Spleen (tissue), 11 donors: ENCODE data around the gene PPP1R37. TPM values are rescaled to one million over a fixed set of nuclear protein-coding genes. Genes with fewer than 3 reads are reported as not detected.
A peak's percentile ranks its signal among the peaks of the same experiment; 100 is the strongest.

Experiments used
- DNase-seq: peaks from one replicate; pipeline ENCODE4 v3.0.0-alpha.2; 2020
- H3K27ac ChIP-seq, 8 donors: fragments of 200-600 bp; sonication (generic) in 7 of 8; 1 replicate in 4 of 8; 2 replicates in 4 of 8; pipeline versions ENCODE4 v1.5.0 to v1.8.0; 2016 to 2021; ENCODE audit warnings: inconsistent platforms in 4 of 8, mild to moderate bottlenecking in 4 of 8, moderate library complexity in 1 of 8
- H3K27me3 ChIP-seq, 7 donors: fragments of 200-600 bp; sonication (generic) in 6 of 7; replicated peaks in 1 of 7; 1 replicate in 4 of 7; 2 replicates in 3 of 7; pipeline versions ENCODE4 v1.5.0 to v1.8.0; 2016 to 2021; ENCODE audit warnings: inconsistent platforms in 3 of 7, mild to moderate bottlenecking in 1 of 7
- H3K36me3 ChIP-seq, 6 donors: fragments of 200-600 bp; sonication (generic) in 5 of 6; 1 replicate in 4 of 6; 2 replicates in 2 of 6; pipeline versions ENCODE4 v1.5.0 to v1.8.0; 2016 to 2021; ENCODE audit warnings: inconsistent platforms in 2 of 6
- H3K4me1 ChIP-seq, 6 donors: fragments of 200-600 bp; sonication (generic) in 5 of 6; 1 replicate in 3 of 6; 2 replicates in 3 of 6; pipeline versions ENCODE4 v1.5.0 to v1.8.0; 2016 to 2021; ENCODE audit warnings: inconsistent platforms in 3 of 6
- H3K4me3 ChIP-seq, 8 donors: fragments of 200-600 bp; sonication (generic) in 7 of 8; 1 replicate in 4 of 8; 2 replicates in 4 of 8; pipeline versions ENCODE4 v1.5.0 to v1.8.0; 2016 to 2021; ENCODE audit warnings: inconsistent platforms in 4 of 8, mild to moderate bottlenecking in 4 of 8, moderate library complexity in 2 of 8
- H3K9me3 ChIP-seq, 8 donors: fragments of 200-600 bp; sonication (generic) in 7 of 8; 1 replicate in 4 of 8; 2 replicates in 4 of 8; pipeline versions ENCODE4 v1.5.0 to v1.8.0; 2016 to 2021; ENCODE audit warnings: inconsistent platforms in 4 of 8
- POLR2A ChIP-seq, 3 donors: fragments of 450-650 bp; IDR thresholded peaks; one replicate each; pipeline ENCODE4 v1.5.1; 2017; ENCODE audit warnings: antibody characterized with exemption in 3 of 3, mild to moderate bottlenecking in 1 of 3
- POLR2AphosphoS5 ChIP-seq, 3 donors: sonication (generic); formaldehyde crosslinking; IDR thresholded peaks; one replicate each; pipeline ENCODE4 v1.5.1; 2017; ENCODE audit warnings: antibody characterized with exemption in 3 of 3
- WGBS, 5 donors: extraction: QIAGEN DNeasy Blood & Tissue Kit in 3 of 5; methylation state at CpG; one replicate each; pipeline versions ENCODE4 v1.1.5 to v1.1.7; 2013 to 2018; 5-methylcytosine and 5-hydroxymethylcytosine counted together
- intact Hi-C: fragments of 100-400 bp; cut with DNase I; formaldehyde crosslinking; loops from one replicate; pipeline ENCODE4 v1.15.0; 2023; ENCODE audit warnings: low total_unique reads
- polyA plus RNA-seq, 3 donors: library from polyadenylated mRNA; stranded (reverse); fragments of 200-250 nt; gene quantifications; one replicate each; pipeline ENCODE4 v1.2.1, GENCODE V29; 2013
- total RNA-seq, 7 donors: library from RNA; depleted of rRNA in 3 of 7; stranded (reverse); fragments of >200 nt in 3 of 7; fragmentation: NEBNext Ultra II Directional in 4 of 7; extraction: Animal tissue kit (Norgen Biotek cat#: 25700) in 4 of 7; gene quantifications; one replicate each; pipeline versions ENCODE4 v1.1.0 to v1.2.1, GENCODE V29; 2016 to 2021
- TF ChIP-seq, protein P1 (sequence below), 11 experiments: fragments of 200-600 bp in 7 of 11; fragments of 450-650 bp in 4 of 11; sonication (generic) in 4 of 11; IDR thresholded peaks in 8 of 11; conservative IDR thresholded peaks in 3 of 11; 1 replicate in 7 of 11; 2 replicates in 4 of 11; pipeline versions ENCODE4 v1.4.0 to v1.8.0; 2016 to 2021; ENCODE audit warnings: antibody characterized with exemption in 11 of 11, inconsistent platforms in 4 of 11, mild to moderate bottlenecking in 1 of 11
- donor health status: healthy with polysubstance abuse.
- donor health status: DM: no; HTN: no; CAD: no; lungs with moderate emphysema.
- donor health status: DM: no; HTN: no; CAD: no.
- donor health status: Bipolar disorder and iron deficiency.
- donor health status: healthy.
- donor health status: DM: no; HTN: no; CAD: no.
- donor health status: DM: yes; HTN: yes; CAD: no.

PPP1R37 gene
- total and polyA plus RNA-seq, 10 donors = 14.3 to 36.7 (median 20.0) TPM

DNA sequence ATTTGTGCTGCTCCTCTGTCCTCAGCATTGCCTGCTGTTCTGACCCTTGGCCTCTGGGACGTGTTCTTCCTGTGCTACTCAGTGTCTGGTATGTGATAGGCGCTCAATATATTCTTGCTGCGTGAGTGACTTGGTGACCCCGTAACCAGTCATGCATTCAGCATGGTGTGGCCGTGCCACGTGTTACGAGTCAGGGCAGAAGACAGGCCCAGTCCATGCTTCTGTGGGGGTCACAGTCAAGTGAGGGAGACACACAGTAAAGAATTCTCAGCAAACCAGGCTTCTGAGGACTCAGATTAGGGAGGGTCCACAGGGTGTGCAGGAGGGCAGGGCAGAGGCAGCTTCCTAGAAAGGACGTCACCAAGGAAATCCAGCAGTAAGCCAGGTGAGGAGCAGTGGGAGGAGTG lies 7.9 kb downstream of the PPP1R37 start:
- Histone ChIP-seq H3K4me3 (no peak overlapping the region), H3K9me3 (no peaks in the 10 kb centered on the region), H3K27ac (peak overlapping the region in 1 of 8 donors; percentile 14), H3K36me3 (peaks cover 0 to 18% (median 0%) of the 10 kb centered on the region in 6 donors), H3K4me1 (peaks cover 20 to 100% (median 72%) of the 10 kb centered on the region in 6 donors), H3K27me3 (no peaks in the 10 kb centered on the region)
- 79 to 86% (median 86%) methylated on average over 7 to 8 of the region's 8 CpGs for WGBS, 5 donors
- TF ChIP-seq POLR2AphosphoS5 (IDR thresholded peaks at IDR 0.05) (no peak), POLR2A (IDR thresholded peaks at IDR 0.05) (no peak)
- TF ChIP-seq, protein P1, sequence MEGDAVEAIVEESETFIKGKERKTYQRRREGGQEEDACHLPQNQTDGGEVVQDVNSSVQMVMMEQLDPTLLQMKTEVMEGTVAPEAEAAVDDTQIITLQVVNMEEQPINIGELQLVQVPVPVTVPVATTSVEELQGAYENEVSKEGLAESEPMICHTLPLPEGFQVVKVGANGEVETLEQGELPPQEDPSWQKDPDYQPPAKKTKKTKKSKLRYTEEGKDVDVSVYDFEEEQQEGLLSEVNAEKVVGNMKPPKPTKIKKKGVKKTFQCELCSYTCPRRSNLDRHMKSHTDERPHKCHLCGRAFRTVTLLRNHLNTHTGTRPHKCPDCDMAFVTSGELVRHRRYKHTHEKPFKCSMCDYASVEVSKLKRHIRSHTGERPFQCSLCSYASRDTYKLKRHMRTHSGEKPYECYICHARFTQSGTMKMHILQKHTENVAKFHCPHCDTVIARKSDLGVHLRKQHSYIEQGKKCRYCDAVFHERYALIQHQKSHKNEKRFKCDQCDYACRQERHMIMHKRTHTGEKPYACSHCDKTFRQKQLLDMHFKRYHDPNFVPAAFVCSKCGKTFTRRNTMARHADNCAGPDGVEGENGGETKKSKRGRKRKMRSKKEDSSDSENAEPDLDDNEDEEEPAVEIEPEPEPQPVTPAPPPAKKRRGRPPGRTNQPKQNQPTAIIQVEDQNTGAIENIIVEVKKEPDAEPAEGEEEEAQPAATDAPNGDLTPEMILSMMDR (IDR thresholded peaks at IDR 0.05 in 8 of 11, conservative IDR thresholded peaks at IDR 0.05 in 3 of 11) = no peak
- intact Hi-C loops = no loop called here
- DNase-seq = no peak

DNA sequence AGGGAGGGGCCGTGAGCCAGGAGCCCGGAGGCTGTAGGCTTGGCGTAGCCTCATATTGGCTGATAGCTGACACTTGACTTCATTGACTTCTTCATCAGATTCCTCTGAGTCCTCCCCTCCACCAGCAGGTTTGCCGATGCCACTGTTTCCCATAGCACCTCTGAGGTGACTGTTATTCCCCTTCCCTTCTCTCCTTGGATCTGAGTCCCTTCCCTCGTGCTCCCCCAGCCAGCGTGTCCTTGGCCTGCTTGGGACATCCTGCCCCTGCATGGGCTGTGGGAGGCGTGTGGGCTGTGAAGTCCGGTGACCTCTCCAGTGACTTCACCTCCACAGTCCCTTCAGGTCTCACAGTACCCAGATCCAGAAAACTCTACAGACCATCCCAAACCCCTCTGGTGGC lies 8.8 kb downstream of the PPP1R37 start:
- Histone ChIP-seq H3K27ac (peak overlapping the region in 1 of 8 donors; percentile 78), H3K36me3 (peaks cover 0 to 18% (median 0%) of the 10 kb centered on the region in 6 donors), H3K27me3 (no peaks in the 10 kb centered on the region), H3K4me3 (no peak overlapping the region), H3K9me3 (no peaks in the 10 kb centered on the region), H3K4me1 (peaks cover 20 to 91% (median 65%) of the 10 kb centered on the region in 6 donors)
- TF ChIP-seq POLR2AphosphoS5 (IDR thresholded peaks at IDR 0.05) (no peak), POLR2A (IDR thresholded peaks at IDR 0.05) (no peak)
- TF ChIP-seq, protein P1 (IDR thresholded peaks at IDR 0.05 in 8 of 11, conservative IDR thresholded peaks at IDR 0.05 in 3 of 11) = no peak
- intact Hi-C loops = no loop called here
- WGBS, 5 donors = 79 to 87% (median 83%) methylated on average over 8 of the region's 8 CpGs
- DNase-seq = no peak

DNA sequence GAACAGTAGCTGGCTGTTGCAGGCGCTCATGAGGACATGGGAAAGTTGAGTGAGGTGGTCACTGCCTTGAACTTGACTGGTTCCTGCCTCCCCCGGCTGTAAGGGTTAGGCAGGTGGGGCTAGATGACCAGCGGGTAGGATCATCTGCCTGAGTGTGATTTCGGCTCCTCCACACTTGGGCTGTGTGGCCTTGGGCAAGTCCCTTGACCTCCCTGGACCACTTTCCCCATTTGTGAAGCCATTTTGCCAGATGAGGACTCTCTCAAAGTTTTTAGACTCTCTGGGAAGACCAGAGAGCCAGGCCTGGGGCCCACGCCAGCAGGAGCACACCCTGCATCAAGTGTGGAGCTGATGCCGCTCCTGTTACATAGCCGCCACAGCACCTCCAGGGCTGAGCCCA lies 9.5 kb downstream of the PPP1R37 start:
- DNase-seq = no peak
- Histone ChIP-seq H3K36me3 (peaks cover 0 to 18% (median 0%) of the 10 kb centered on the region in 6 donors), H3K27ac (peak overlapping the region in 3 of 8 donors; percentile 62 to 78 (median 66)), H3K4me1 (peaks cover 20 to 90% (median 61%) of the 10 kb centered on the region in 6 donors), H3K4me3 (no peak overlapping the region), H3K9me3 (no peaks in the 10 kb centered on the region), H3K27me3 (no peaks in the 10 kb centered on the region)
- TF ChIP-seq POLR2A (IDR thresholded peaks at IDR 0.05) (no peak), POLR2AphosphoS5 (IDR thresholded peaks at IDR 0.05) (no peak)
- TF ChIP-seq, protein P1 (IDR thresholded peaks at IDR 0.05 in 8 of 11, conservative IDR thresholded peaks at IDR 0.05 in 3 of 11) = no peak
- intact Hi-C loops = no loop called here
- WGBS, 5 donors = 87 to 96% (median 93%) methylated on average over 5 to 7 of the region's 7 CpGs

DNA sequence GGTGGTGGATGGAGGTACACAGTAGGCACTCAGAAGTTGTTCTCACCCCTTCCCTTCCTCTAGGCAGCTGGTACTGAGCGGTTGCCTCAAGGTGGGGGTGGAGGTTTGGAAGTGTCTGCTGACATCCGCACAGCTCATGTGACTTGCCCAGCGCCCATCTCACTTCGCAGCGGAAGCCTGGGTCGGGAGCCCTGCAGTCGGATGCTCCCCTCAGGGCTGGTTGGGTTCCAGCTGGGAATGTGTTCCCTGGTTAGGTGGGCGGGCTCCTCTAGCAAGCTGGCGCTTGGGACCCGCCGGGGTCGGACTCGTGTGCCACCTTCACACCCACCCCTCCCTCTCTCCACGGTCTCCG lies 10.2 kb downstream of the PPP1R37 start:
- TF ChIP-seq, protein P1 (IDR thresholded peaks at IDR 0.05 in 8 of 11, conservative IDR thresholded peaks at IDR 0.05 in 3 of 11) = peak in 1 of 11 experiments; percentile 1
- TF ChIP-seq POLR2A (IDR thresholded peaks at IDR 0.05) = no peak
- TF ChIP-seq POLR2AphosphoS5 (IDR thresholded peaks at IDR 0.05) = peak; percentile 48 to 70 (median 69)
- H3K27ac ChIP-seq = peak overlapping the region in 6 of 8 donors; percentile 7 to 78 (median 62)

More for the DNA sequence above, 10.2 kb downstream of the PPP1R37 start:
- H3K4me1 ChIP-seq = peaks cover 20 to 90% (median 58%) of the 10 kb centered on the region in 6 donors
- intact Hi-C loops = no loop called here
- no peaks in the 10 kb centered on the region for H3K27me3 ChIP-seq
- 39 to 59% (median 46%) methylated on average over 9 to 15 of the region's 15 CpGs for WGBS, 5 donors
- peaks cover 0 to 18% (median 0%) of the 10 kb centered on the region in 6 donors for H3K36me3 ChIP-seq
- peak overlapping the region in 4 of 8 donors; percentile 12 to 63 (median 32) for H3K4me3 ChIP-seq
- H3K9me3 ChIP-seq = no peaks in the 10 kb centered on the region
- peak; percentile 87 for DNase-seq
